Tibial nerve (tissue), 4 donors: ENCODE measurements around the gene SHC2. TPM values are rescaled to one million over a fixed set of nuclear protein-coding genes. Genes with fewer than 3 reads are reported as not detected.
"Not testable (repeated sequence)": the region's sequence is repeated elsewhere in the genome, so short reads cannot be mapped to it uniquely, and the experiment has no call there.

ENCODE experiments used
- DNase-seq, 2 donors: peaks; one replicate each; pipeline ENCODE4 v3.0.0-alpha.2; 2019; ENCODE audit warnings: low spot score in 2 of 2
- H3K27ac ChIP-seq, 4 donors: fragments of 200-600 bp; sonication (generic) in 3 of 4; one replicate each; pipeline ENCODE4 v1.5.1; 2017 to 2019; ENCODE audit warnings: mild to moderate bottlenecking in 1 of 4
- H3K27me3 ChIP-seq, 2 donors: fragments of 200-600 bp; sonication (generic) in 1 of 2; one replicate each; pipeline versions ENCODE4 v1.5.1 to v1.6.0; 2017 to 2019
- H3K36me3 ChIP-seq, 3 donors: fragments of 200-600 bp; sonication (generic); one replicate each; pipeline ENCODE4 v1.5.1; 2018 to 2019
- H3K4me1 ChIP-seq, 4 donors: fragments of 200-600 bp; sonication (generic) in 3 of 4; one replicate each; pipeline ENCODE4 v1.5.1; 2017 to 2019
- H3K4me3 ChIP-seq, 4 donors: fragments of 200-600 bp; sonication (generic) in 3 of 4; one replicate each; pipeline ENCODE4 v1.5.1; 2017 to 2019; ENCODE audit warnings: mild to moderate bottlenecking in 1 of 4, moderate library complexity in 1 of 4
- H3K9me3 ChIP-seq, 4 donors: fragments of 200-600 bp; sonication (generic) in 3 of 4; one replicate each; pipeline ENCODE4 v1.5.1; 2017 to 2019
- CTCF ChIP-seq, 5 experiments: fragments of 200-600 bp in 3 of 5; fragments of 450-650 bp in 2 of 5; sonication (generic) in 3 of 5; IDR thresholded peaks; one replicate each; pipeline ENCODE4 v1.5.1; 2016 to 2019; ENCODE audit warnings: antibody characterized with exemption in 5 of 5, mild to moderate bottlenecking in 3 of 5, moderate library complexity in 2 of 5
- EP300 ChIP-seq, 2 donors: sonication (generic); formaldehyde crosslinking; IDR thresholded peaks; one replicate each; pipeline ENCODE4 v1.6.1; 2017; ENCODE audit warnings: antibody characterized with exemption in 2 of 2, mild to moderate bottlenecking in 1 of 2
- POLR2A ChIP-seq, 2 donors: fragments of 450-650 bp; IDR thresholded peaks; one replicate each; pipeline ENCODE4 v1.6.1; 2017; ENCODE audit warnings: antibody characterized with exemption in 2 of 2, mild to moderate bottlenecking in 2 of 2, moderate library complexity in 2 of 2
- WGBS, 2 donors: methylation state at CpG; one replicate each; pipeline ENCODE4 v1.1.5; 2018; 5-methylcytosine and 5-hydroxymethylcytosine counted together
- total RNA-seq, 4 donors: library from RNA; depleted of rRNA; stranded (reverse); fragments of >200 nt; gene quantifications; one replicate each; pipeline ENCODE4 v1.1.0, GENCODE V29; 2016

The SHC2 gene
- total RNA-seq, 4 donors from 2014 or later: 13.5 to 41.1 (median 22.9) TPM

- Histone ChIP-seq H3K4me3 (no peak overlapping the region), H3K27ac (no peak overlapping the region), H3K9me3 (no peaks in the 10 kb centered on the region), H3K4me1 (no peaks in the 10 kb centered on the region), H3K27me3 (peaks cover 0 to 19% of the 10 kb centered on the region in 2 donors), H3K36me3 (no peaks in the 10 kb centered on the region)
- TF ChIP-seq EP300 (IDR thresholded peaks at IDR 0.05) (no peak), CTCF (IDR thresholded peaks at IDR 0.05) (no peak), POLR2A (IDR thresholded peaks at IDR 0.05) (no peak)
- no peak for DNase-seq
- 57 to 69% methylated on average over 21 of the region's 21 CpGs for WGBS, 2 donors
These were observed 71.4 kb downstream of the SHC2 start for GRCh38 chr19:389255-389934.

GRCh38 chr19:388691-389090 is 72.1 kb downstream of the SHC2 start:
- Histone ChIP-seq H3K4me1 (no peaks in the 10 kb centered on the region), H3K4me3 (no peak overlapping the region), H3K27ac (no peak overlapping the region), H3K27me3 (peaks cover 0 to 26% of the 10 kb centered on the region in 2 donors), H3K9me3 (no peaks in the 10 kb centered on the region), H3K36me3 (no peaks in the 10 kb centered on the region)
- TF ChIP-seq EP300 (IDR thresholded peaks at IDR 0.05) (no peak), POLR2A (IDR thresholded peaks at IDR 0.05) (no peak), CTCF (IDR thresholded peaks at IDR 0.05) (no peak)
- no peak for DNase-seq
- WGBS, 2 donors: 80 to 83% methylated on average over 17 of the region's 17 CpGs

- Histone ChIP-seq H3K36me3 (no peaks in the 10 kb centered on the region), H3K27me3 (peaks cover 0 to 35% of the 10 kb centered on the region in 2 donors), H3K9me3 (no peaks in the 10 kb centered on the region), H3K27ac (no peak overlapping the region), H3K4me3 (no peak overlapping the region), H3K4me1 (no peaks in the 10 kb centered on the region)
- DNase-seq: no peak
- TF ChIP-seq EP300 (IDR thresholded peaks at IDR 0.05): no peak
- TF ChIP-seq CTCF (IDR thresholded peaks at IDR 0.05): no peak
- TF ChIP-seq POLR2A (IDR thresholded peaks at IDR 0.05): no peak
- 87 to 89% methylated on average over 9 to 21 of the region's 21 CpGs for WGBS, 2 donors
These were observed 73.1 kb downstream of the SHC2 start for GRCh38 chr19:387777-388176.

GRCh38 chr19:386632-387301 is 74.1 kb downstream of the SHC2 start:
- 17 to 34% methylated on average over 11 to 21 of the region's 22 CpGs for WGBS, 2 donors

GRCh38 chr19:386189-386588 is 74.6 kb downstream of the SHC2 start:
- H3K4me3 ChIP-seq, H3K4me1 ChIP-seq, H3K36me3 ChIP-seq, H3K27ac ChIP-seq, H3K9me3 ChIP-seq, DNase-seq: not testable (repeated sequence)
- peaks cover 0 to 38% of the 10 kb centered on the region in 2 donors for H3K27me3 ChIP-seq
- WGBS, 2 donors: 67 to 68% methylated on average over 8 of the region's 8 CpGs

More at GRCh38 chr19:386632-387301, 74.1 kb downstream of the SHC2 start:
- not testable (repeated sequence) for H3K27ac ChIP-seq, DNase-seq, H3K36me3 ChIP-seq, H3K4me3 ChIP-seq, H3K9me3 ChIP-seq, H3K4me1 ChIP-seq
- peaks cover 0 to 38% of the 10 kb centered on the region in 2 donors for H3K27me3 ChIP-seq

- Histone ChIP-seq H3K27me3 (peaks cover 0 to 35% of the 10 kb centered on the region in 2 donors), H3K4me3 (no peak overlapping the region), H3K36me3 (no peaks in the 10 kb centered on the region), H3K4me1 (no peaks in the 10 kb centered on the region), H3K27ac (no peak overlapping the region), H3K9me3 (no peaks in the 10 kb centered on the region)
- TF ChIP-seq CTCF (IDR thresholded peaks at IDR 0.05) (no peak), EP300 (IDR thresholded peaks at IDR 0.05) (no peak), POLR2A (IDR thresholded peaks at IDR 0.05) (no peak)
- WGBS, 2 donors: 56 to 70% methylated on average over 9 of the region's 9 CpGs
- DNase-seq: no peak
These were observed 76.0 kb downstream of the SHC2 start for GRCh38 chr19:384799-385169.
